OCI-LY1 (cell line): Measurements from ENCODE around the gene UROC1.

Source experiments
- CTCF ChIP-seq: fragments of 200-600 bp; sonication (generic), shearing (Covaris generic); IDR thresholded peaks from 2 replicates; pipeline ENCODE4 v1.5.1; 2017; ENCODE audit warnings: mild to moderate bottlenecking, antibody characterized with exemption, low read length, moderate library complexity, mixed read lengths
- EZH2 ChIP-seq: fragments of 200-600 bp; sonication (generic), shearing (Covaris generic); IDR thresholded peaks from 2 replicates; pipeline ENCODE4 v1.8.0; 2017; ENCODE audit warnings: borderline replicate concordance, mixed run types, mild to moderate bottlenecking, antibody characterized with exemption, low read length, moderate library complexity, mixed read lengths

- TF ChIP-seq CTCF: no peak
- TF ChIP-seq EZH2: no peak
These were observed 40.2 kb upstream of the UROC1 start for GRCh38 chr3:126557761-126558160.
